Skeletal muscle satellite cell (primary cell): ENCODE data around the gene TMED6.

Experiments
- H3K27me3 ChIP-seq: 2 replicates; pipeline ENCODE4 v1.7.0; 2013; ENCODE audit warnings: low read length; ENCODE audit not compliant: control insufficient read depth, insufficient read depth
- H3K36me3 ChIP-seq: 2 replicates; pipeline ENCODE4 v1.7.0; 2013; ENCODE audit warnings: mild to moderate bottlenecking, control low read depth, low read length; ENCODE audit not compliant: insufficient read depth
- H3K4me1 ChIP-seq: 2 replicates; pipeline ENCODE4 v1.7.0; 2013; ENCODE audit warnings: low read length; ENCODE audit not compliant: control insufficient read depth, insufficient read depth
- H3K4me2 ChIP-seq: 2 replicates; pipeline ENCODE4 v1.7.0; 2013; ENCODE audit warnings: mild to moderate bottlenecking, low read length
- H3K4me3 ChIP-seq: 2 replicates; pipeline ENCODE4 v1.7.0; 2013; ENCODE audit warnings: low read length
- H3K9ac ChIP-seq: 2 replicates; pipeline ENCODE4 v1.7.0; 2013; ENCODE audit warnings: mild to moderate bottlenecking, low read depth, low read length, moderate library complexity
- H3K9me3 ChIP-seq: replicated peaks from 2 replicates; pipeline ENCODE4 v1.7.0; 2013; ENCODE audit warnings: mild to moderate bottlenecking, control low read depth, low read length

The TMED6 gene

GRCh38 chr16:69321080-69321479 lies 30.5 kb downstream of the TMED6 start:
- H3K27me3 ChIP-seq: no peaks in the 10 kb centered on the region
- H3K36me3 ChIP-seq: peaks cover 86% of the 10 kb centered on the region
- H3K9me3 ChIP-seq: no peaks in the 10 kb centered on the region
- H3K4me1 ChIP-seq: peaks cover 3% of the 10 kb centered on the region
- no peak overlapping the region for H3K4me2 ChIP-seq
- H3K9ac ChIP-seq: no peak overlapping the region
- H3K4me3 ChIP-seq: no peak overlapping the region

- H3K27me3 ChIP-seq: no peaks in the 10 kb centered on the region
- H3K36me3 ChIP-seq: peaks cover 86% of the 10 kb centered on the region
- no peaks in the 10 kb centered on the region for H3K9me3 ChIP-seq
- H3K4me3 ChIP-seq: no peak overlapping the region
- no peak overlapping the region for H3K9ac ChIP-seq
- H3K4me2 ChIP-seq: no peak overlapping the region
- H3K4me1 ChIP-seq: no peaks in the 10 kb centered on the region
These were observed 30.9 kb downstream of the TMED6 start for GRCh38 chr16:69320740-69321073.

GRCh38 chr16:69319826-69320739 lies 31.5 kb downstream of the TMED6 start:
- H3K9ac ChIP-seq: no peak overlapping the region
- H3K36me3 ChIP-seq: peaks cover 88% of the 10 kb centered on the region
- no peaks in the 10 kb centered on the region for H3K9me3 ChIP-seq
- H3K27me3 ChIP-seq: no peaks in the 10 kb centered on the region
- no peak overlapping the region for H3K4me2 ChIP-seq
- no peaks in the 10 kb centered on the region for H3K4me1 ChIP-seq
- H3K4me3 ChIP-seq: no peak overlapping the region

- H3K9ac ChIP-seq: no peak overlapping the region
- no peak overlapping the region for H3K4me2 ChIP-seq
- H3K4me3 ChIP-seq: no peak overlapping the region
- H3K4me1 ChIP-seq: no peaks in the 10 kb centered on the region
- H3K9me3 ChIP-seq: no peaks in the 10 kb centered on the region
- peaks cover 88% of the 10 kb centered on the region for H3K36me3 ChIP-seq
- no peaks in the 10 kb centered on the region for H3K27me3 ChIP-seq
These were observed 32.2 kb downstream of the TMED6 start for GRCh38 chr16:69319381-69319780.

GRCh38 chr16:69318911-69319289 lies 32.7 kb downstream of the TMED6 start:
- no peaks in the 10 kb centered on the region for H3K9me3 ChIP-seq
- no peak overlapping the region for H3K4me2 ChIP-seq
- peaks cover 86% of the 10 kb centered on the region for H3K36me3 ChIP-seq
- H3K27me3 ChIP-seq: no peaks in the 10 kb centered on the region
- H3K9ac ChIP-seq: no peak overlapping the region
- no peaks in the 10 kb centered on the region for H3K4me1 ChIP-seq
- no peak overlapping the region for H3K4me3 ChIP-seq

GRCh38 chr16:69318177-69318910 lies 33.2 kb downstream of the TMED6 start:
- Histone ChIP-seq H3K36me3 (peaks cover 83% of the 10 kb centered on the region), H3K27me3 (no peaks in the 10 kb centered on the region), H3K9me3 (no peaks in the 10 kb centered on the region), H3K9ac (no peak overlapping the region), H3K4me1 (no peaks in the 10 kb centered on the region), H3K4me3 (no peak overlapping the region), H3K4me2 (no peak overlapping the region)

GRCh38 chr16:69316595-69317034 lies 35.0 kb downstream of the TMED6 start:
- Histone ChIP-seq H3K4me1 (peaks cover 3% of the 10 kb centered on the region), H3K36me3 (peaks cover 67% of the 10 kb centered on the region), H3K4me2 (no peak overlapping the region), H3K27me3 (no peaks in the 10 kb centered on the region), H3K9me3 (no peaks in the 10 kb centered on the region), H3K4me3 (no peak overlapping the region), H3K9ac (no peak overlapping the region)

- no peak overlapping the region for H3K4me2 ChIP-seq
- H3K4me3 ChIP-seq: no peak overlapping the region
- no peak overlapping the region for H3K9ac ChIP-seq
- H3K27me3 ChIP-seq: no peaks in the 10 kb centered on the region
- peaks cover 4% of the 10 kb centered on the region for H3K4me1 ChIP-seq
- H3K9me3 ChIP-seq: no peaks in the 10 kb centered on the region
- peaks cover 58% of the 10 kb centered on the region for H3K36me3 ChIP-seq
These were observed 35.9 kb downstream of the TMED6 start for GRCh38 chr16:69315486-69316311.

- H3K4me3 ChIP-seq: no peak overlapping the region
- peaks cover 46% of the 10 kb centered on the region for H3K36me3 ChIP-seq
- peaks cover 8% of the 10 kb centered on the region for H3K4me1 ChIP-seq
These were observed 37.1 kb downstream of the TMED6 start for GRCh38 chr16:69314534-69314933.

GRCh38 chr16:69313469-69313868 lies 38.1 kb downstream of the TMED6 start:
- no peak overlapping the region for H3K9ac ChIP-seq
- H3K4me2 ChIP-seq: no peak overlapping the region
- H3K4me1 ChIP-seq: peaks cover 8% of the 10 kb centered on the region
- no peaks in the 10 kb centered on the region for H3K27me3 ChIP-seq
- H3K36me3 ChIP-seq: peaks cover 36% of the 10 kb centered on the region
- no peaks in the 10 kb centered on the region for H3K9me3 ChIP-seq
- H3K4me3 ChIP-seq: no peak overlapping the region

More at GRCh38 chr16:69314534-69314933, 37.1 kb downstream of the TMED6 start:
- Histone ChIP-seq H3K9ac (no peak overlapping the region), H3K9me3 (no peaks in the 10 kb centered on the region), H3K4me2 (no peak overlapping the region), H3K27me3 (no peaks in the 10 kb centered on the region)
